Brain microvascular endothelial cell (primary cell): ENCODE results near the gene ADGRG1.

ENCODE experiments used
- DNase-seq: peaks from one replicate; pipeline ENCODE4 v3.0.0-alpha.2; 2020
- H3K27ac ChIP-seq: fragments of 250-450 bp; sonication (Bioruptor Pico); 2 replicates; pipeline ENCODE4 v1.5.1; 2020; ENCODE audit warnings: mild to moderate bottlenecking, moderate library complexity
- H3K27me3 ChIP-seq: fragments of 250-450 bp; sonication (Bioruptor Pico); replicated peaks from 2 replicates; pipeline ENCODE4 v1.5.1; 2020; ENCODE audit warnings: mild to moderate bottlenecking
- H3K36me3 ChIP-seq: fragments of 250-450 bp; sonication (Bioruptor Pico); replicated peaks from 2 replicates; pipeline ENCODE4 v1.5.1; 2020; ENCODE audit warnings: mild to moderate bottlenecking
- H3K4me3 ChIP-seq: 2 replicates; pipeline ENCODE4 v1.5.1; 2011; ENCODE audit warnings: low read depth, mild to moderate bottlenecking, control low read depth, low read length, moderate library complexity
- CTCF ChIP-seq: IDR thresholded peaks from 2 replicates; pipeline ENCODE4 v1.5.1; 2011; ENCODE audit warnings: low read depth, mild to moderate bottlenecking, moderate library complexity, low read length, control low read depth, inconsistent platforms; ENCODE audit errors: missing control alignments
- in situ Hi-C: cut with HindIII; loops from 2 replicates; pipeline ENCODE4 v1.10.0; 2017; ENCODE audit warnings: low sequenced_read_pairs, low pct_ligation_motif_present

ADGRG1 gene

GRCh38 chr16:57701759-57702371 lies 73.4 kb downstream of the ADGRG1 start:
- TF ChIP-seq CTCF: no peak
- Histone ChIP-seq H3K36me3 (no peaks in the 10 kb centered on the region), H3K27me3 (no peaks in the 10 kb centered on the region), H3K27ac (no peak overlapping the region), H3K4me3 (no peak overlapping the region)
- in situ Hi-C loops: no loop called here
- DNase-seq: no peak

DNA sequence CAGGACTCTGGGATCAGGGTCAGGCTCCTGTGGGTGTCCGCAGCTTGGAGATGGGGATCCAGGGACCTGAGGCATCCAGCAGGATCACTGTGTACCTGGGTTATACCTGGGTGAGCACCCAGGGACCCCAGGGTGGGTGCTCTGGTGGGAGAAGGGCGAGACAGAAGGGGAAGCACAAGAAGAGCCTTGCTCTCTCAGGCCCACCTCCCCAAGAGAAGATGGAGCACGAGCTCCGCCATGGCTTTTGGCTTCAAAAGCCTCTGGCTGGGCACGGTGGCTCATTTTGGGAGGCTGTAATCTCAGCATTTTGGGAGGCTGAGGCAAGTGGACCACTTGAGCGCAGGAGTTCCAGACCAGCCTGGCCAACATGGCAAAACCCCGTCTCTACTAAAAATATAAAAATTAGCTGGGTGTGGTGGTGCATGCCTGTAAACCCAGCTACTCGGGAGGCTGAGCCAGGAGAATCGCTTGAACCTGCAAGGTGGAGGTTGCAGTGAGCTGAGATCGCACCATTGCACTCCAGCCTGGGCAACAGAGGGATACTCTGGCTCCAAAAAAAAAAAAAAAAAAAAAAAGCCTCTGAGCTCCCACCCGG lies 75.1 kb downstream of the ADGRG1 start:
- no peak for DNase-seq
- TF ChIP-seq CTCF: no peak
- Histone ChIP-seq H3K27ac (no peak overlapping the region), H3K4me3 (no peak overlapping the region), H3K36me3 (no peaks in the 10 kb centered on the region), H3K27me3 (no peaks in the 10 kb centered on the region)
- in situ Hi-C loops: no loop called here

- Histone ChIP-seq H3K27me3 (no peaks in the 10 kb centered on the region), H3K27ac (no peak overlapping the region), H3K4me3 (no peak overlapping the region), H3K36me3 (no peaks in the 10 kb centered on the region)
- no peak for DNase-seq
- in situ Hi-C loops: no loop called here
- no peak for TF ChIP-seq CTCF
Observed at GRCh38 chr16:57704011-57704904, 75.8 kb downstream of the ADGRG1 start.

- in situ Hi-C loops: no loop called here
- Histone ChIP-seq H3K27me3 (peaks cover 4% of the 10 kb centered on the region), H3K36me3 (no peaks in the 10 kb centered on the region), H3K27ac (no peak overlapping the region), H3K4me3 (no peak overlapping the region)
- no peak for TF ChIP-seq CTCF
- no peak for DNase-seq
Observed at GRCh38 chr16:57704905-57705852, 76.7 kb downstream of the ADGRG1 start.

- TF ChIP-seq CTCF: no peak
- in situ Hi-C loops: no loop called here
- H3K27me3 ChIP-seq: peaks cover 11% of the 10 kb centered on the region
Observed at GRCh38 chr16:57706717-57707116, 78.3 kb downstream of the ADGRG1 start.

More at GRCh38 chr16:57706717-57707116, 78.3 kb downstream of the ADGRG1 start:
- DNase-seq: no peak
- Histone ChIP-seq H3K36me3 (no peaks in the 10 kb centered on the region), H3K27ac (no peak overlapping the region), H3K4me3 (no peak overlapping the region)
